ENCODE data around the gene EFNA5.

- no peak for TF ChIP-seq GATA3 (IDR thresholded peaks at IDR 0.05; ENCODE audit: low read depth, low read length)
- no peak for TF ChIP-seq GATA2 (IDR thresholded peaks at IDR 0.05; ENCODE audit: low read depth, low read length)
These were observed 262.2 kb downstream of the EFNA5 start for GRCh38 chr5:107408564-107408963.

Data from SH-SY5Y (cell line).